ENCODE results near the gene DUOX1.
A peak's percentile ranks its signal among the peaks of the same experiment; 100 is the strongest.

Gene DUOX1

DNA sequence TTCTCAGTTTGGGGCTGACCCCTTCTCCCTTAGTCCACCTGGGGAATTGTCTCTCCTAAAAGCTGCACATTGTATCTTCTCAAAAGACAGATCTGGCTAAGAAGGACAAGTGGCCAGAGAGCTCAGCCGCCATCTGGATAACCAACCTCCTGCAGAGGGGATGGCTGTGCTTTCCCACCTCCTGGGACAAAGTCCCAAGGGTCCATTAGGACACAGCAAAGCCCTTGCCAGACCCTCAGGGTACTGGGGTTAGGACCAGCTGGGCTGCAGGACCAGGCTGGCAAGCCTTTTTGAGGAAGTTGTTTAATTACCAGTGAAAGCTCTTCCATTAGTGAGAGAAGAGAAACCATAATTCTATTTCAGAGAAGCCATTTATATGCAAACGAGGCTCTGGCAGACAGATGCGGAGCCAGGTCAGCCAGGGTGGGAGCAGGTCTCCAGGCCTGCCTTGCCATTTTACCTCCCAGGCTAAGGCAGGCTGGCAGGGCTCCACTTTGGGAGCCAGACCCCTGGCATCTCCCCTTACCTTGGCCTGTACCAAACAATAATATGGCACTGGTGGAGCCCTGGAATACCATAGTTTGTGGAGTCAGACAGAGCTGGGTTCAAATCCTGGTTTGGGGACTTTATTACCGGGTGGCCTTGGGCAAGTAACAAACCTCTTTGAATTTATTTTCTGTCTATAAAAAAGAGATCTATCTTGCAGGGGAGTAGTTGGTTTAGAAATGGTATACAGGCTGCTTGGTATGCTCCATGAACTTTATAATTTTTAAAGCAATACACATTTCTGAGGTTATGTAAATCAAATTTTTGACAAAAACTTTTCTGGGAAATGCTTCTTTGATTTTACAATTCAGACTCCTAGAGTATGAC is 40.0 kb downstream of the DUOX1 start:
- DNase-seq: no peak

GRCh38 chr15:45171912-45172311 is 42.1 kb downstream of the DUOX1 start:
- DNase-seq: no peak

DNA sequence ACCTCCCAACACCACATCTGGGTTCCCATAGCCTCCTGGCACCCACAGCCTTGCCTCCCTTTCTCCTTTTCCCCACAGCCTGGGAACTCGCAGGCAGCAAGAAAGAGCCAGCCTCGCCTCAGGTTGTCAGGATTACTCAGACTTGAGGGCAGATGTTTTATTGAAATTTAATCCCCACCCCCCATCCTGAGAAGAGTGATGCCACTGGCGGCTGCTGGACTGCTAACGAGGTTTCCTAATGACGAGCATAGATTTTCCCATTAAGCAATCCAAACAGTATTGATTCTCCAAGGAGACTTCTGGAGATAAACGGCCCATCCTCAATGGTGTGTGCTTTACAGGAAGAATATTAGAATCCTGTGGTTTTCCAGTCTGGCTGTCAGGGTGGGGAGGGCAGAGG is 44.3 kb downstream of the DUOX1 start:
- no peak for DNase-seq

GRCh38 chr15:45174577-45174976 is 44.8 kb downstream of the DUOX1 start:
- no peak for DNase-seq

DNA sequence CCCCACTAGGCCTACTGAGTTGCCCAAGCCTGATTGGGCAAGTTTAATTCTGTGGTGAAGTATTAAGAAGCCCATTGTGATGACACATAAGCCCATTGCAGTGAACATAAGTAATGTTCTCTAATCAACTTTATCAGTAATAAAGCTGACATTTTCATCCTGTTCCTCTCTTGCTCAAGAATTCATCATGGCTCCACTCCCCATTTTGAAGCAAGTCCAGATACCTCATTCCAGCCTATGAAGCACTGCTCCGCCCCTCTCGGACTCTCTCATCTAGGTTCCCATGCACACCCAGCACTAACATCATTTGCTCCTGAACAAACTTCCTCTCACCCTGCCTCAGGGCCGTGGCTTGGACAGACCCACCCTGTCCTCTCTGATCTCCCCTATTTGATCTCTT is 47.5 kb downstream of the DUOX1 start:
- no peak for DNase-seq

DNA sequence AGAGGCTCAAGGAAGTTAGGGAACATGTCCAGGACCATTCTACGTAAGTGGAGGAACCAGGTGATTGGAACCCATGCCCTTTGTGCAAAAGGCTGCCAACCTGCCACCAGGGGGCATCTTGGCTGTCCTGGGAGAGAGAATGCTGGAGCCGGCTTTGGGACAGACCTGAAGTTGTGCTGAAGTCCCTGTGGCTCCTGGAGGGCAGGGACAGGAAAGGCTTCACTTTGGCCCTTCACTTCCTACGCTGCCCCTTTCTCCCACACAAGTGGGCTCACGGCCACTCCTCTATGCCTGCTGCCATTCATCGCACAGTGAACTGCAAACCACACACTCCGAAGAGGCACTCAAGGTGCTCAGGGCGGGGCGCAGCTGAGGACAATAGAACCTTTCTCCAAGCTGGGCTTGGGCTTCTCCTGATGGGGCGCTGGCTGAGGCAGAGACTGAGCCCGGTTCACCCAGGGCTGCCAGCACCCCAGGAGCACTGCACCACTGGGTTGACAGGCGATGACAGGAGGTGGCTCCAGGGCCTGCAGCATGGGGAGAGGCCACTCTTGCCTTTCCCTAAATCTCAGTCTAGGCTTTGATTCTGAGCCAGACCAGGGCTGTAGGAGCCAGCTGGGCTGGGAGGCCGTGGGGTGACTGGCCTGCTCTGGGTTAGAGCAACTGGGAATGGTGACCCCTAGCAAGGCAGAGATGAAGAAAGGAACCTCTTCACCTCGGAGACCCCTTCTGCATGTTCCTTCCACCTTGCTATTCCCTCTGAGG is 49.6 kb downstream of the DUOX1 start:
- DNase-seq: peak; percentile 67

- DNase-seq: peak; percentile 57
These were observed 50.4 kb downstream of the DUOX1 start for GRCh38 chr15:45180201-45180600.

DNA sequence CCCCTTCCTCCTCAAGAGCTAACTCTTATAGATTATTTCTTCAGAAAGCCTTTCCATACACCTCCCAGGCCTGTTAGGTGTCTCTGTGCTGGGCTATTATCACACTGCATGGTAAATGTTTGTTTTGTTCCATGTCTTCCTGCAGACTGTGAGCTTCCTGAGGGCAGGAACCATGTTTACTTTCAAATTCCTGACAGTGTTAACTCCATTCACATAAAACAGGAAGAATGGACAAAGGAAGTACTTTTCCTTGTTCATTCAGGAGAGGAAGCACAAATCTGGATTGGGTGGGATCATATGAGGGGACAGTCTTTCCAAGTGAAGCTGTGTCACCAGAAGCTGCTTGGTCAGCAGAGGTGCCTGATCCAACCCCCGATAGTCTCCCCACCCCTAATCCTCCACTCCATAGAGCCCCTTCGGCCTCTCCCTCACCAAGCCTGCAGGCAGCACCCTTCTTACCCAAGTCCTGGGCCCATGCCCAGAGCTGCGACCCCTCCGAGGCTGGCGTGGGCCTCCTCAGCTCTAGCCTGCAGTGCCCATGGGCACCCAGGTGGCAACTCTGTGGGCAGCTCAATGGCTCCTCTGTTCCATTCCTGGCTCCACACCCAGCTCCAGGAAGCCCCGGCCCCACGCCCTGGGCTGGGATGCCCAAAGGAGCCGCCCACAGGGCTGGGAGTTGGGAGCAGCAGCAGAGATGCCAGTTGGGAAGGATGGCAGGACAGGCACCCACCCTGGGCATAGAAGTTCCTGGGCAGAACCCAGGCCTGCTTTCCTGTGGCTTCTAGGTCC is 51.0 kb downstream of the DUOX1 start:
- no peak for DNase-seq

DNA sequence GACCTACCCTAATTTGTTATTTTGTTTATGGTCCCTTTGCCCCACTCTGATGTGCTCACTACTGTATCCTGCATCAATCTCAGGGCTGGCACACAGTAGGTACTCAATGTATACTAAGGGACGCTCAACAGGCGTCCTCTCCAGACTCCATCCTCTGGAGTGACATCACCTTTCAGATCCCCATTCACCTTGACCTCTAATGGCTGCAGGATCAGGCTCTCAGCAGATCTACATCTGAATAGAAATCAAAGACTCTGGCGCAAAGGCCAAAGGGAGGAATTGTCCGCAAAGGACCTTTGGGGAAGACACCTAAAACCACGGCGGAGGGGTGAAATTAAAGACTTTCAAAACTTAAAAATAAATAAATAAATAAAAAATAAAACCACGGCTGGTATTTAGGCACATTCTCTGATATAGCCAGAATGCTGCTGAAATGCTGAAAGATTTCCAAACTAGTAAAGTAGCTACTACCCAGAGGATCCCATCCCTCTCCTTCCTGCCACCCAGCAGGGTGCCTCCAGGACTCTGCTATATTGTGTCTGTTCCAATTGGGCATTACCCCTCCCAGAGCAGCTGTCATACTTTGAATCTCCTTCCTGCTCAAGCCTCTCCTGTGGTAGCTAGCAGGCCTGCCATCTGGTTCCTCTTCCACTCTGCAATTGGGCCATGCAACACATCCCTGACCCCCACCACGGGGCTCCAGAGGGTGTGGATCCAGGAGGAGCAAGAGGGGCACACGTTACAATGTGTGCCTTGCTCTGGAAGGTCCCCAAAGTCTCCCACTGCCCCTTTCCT is 51.9 kb downstream of the DUOX1 start:
- DNase-seq: no peak

GRCh38 chr15:45182996-45183395 is 53.2 kb downstream of the DUOX1 start:
- no peak for DNase-seq

- no peak for DNase-seq
These were observed 53.7 kb downstream of the DUOX1 start for GRCh38 chr15:45183511-45183910.

GRCh38 chr15:45184562-45185041 is 54.8 kb downstream of the DUOX1 start:
- no peak for DNase-seq

GRCh38 chr15:45185069-45185779 is 55.4 kb downstream of the DUOX1 start:
- no peak for DNase-seq

DNA sequence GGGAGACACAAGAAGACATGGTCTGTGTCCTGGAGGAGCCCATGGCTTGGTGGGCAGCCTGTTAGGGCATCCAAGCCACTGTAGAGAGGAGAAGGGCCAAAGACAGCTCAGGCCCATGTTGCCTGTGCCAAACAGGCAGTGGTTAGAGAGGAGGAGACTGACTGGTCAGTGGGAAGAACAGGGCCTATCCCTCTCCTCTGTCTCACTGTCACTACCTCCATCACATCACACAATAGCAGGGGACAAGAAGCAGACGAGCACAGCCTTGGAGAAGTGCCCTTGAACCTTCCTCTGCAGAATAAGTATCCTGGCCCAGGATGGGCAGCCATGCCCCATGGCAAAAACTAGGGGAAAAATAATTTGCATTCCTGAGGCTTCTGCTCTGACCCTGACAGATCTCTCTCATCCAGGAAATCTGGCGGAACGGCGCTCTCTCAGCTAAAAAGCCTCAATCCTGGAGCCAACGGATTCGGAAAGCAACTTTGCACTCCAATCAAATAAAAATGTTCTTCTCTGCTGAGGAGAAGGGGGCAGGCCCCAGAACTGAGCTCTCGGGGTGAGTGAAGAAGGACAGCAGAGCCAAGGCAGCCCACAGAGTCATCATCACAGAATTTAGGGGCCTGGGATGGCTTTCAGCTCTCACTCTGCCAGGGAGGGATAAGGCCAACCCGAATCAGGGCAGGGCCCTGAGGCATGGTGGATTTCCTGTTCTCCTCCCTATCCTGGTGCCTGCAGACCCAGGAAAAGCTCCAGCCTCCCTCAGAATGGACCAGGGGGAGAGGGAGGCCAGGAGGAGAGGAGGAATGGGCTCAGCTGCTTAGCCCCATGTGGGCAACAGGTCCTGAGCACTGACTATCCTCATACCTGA is 56.3 kb downstream of the DUOX1 start:
- DNase-seq: no peak

GRCh38 chr15:45186771-45187577 is 57.2 kb downstream of the DUOX1 start:
- DNase-seq: no peak

DNA sequence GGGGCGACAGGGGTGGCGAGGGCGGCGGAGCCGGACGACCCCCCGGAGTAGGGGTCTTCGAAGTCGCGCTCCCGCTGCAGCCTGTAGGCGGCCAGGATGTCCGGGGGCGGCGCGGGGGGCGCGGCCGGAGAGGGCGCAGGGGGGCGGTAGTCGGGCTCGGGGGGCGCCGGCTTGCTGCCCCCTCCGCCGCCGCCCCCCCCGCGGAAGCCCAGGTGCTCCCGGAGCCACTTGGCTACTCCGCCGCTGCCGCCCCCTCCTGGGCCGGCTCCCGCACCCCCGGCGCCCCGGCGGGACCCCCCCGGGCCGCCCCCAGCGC is 57.7 kb downstream of the DUOX1 start:
- no peak for DNase-seq

- DNase-seq: peak; percentile 82
These were observed 58.4 kb downstream of the DUOX1 start, which contains the start of gene SHF for GRCh38 chr15:45187894-45188830. TSS of gene SHF (minus strand) at chr15:45187966. CDS start at chr15:45187951, 15 bp downstream.

DNA sequence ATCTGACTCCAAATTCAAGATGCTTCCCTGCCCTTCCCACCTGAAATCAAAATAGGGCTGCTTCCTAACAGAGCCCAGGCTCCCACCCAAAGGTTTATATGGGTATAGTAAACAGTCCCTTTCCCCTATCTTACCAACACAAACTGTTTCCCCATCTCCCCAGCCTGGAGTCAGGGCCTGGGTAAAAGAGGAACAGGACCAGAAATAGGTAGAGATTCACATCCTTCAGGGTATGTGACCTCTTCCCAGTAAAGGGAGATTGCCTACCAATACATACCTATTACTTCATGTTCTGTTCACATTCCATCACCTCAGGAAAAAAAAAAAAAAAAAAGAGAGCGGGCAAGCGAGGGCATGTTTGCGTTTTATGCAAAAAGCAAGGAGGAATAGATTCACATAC is 67.7 kb downstream of the DUOX1 start:
- no peak for DNase-seq
